GM23248 (cell line): Measurements from ENCODE around the gene PRIM1.

Source experiments
- EZH2 ChIP-seq: fragments of 200-600 bp; sonication (generic); IDR thresholded peaks from 2 replicates; pipeline ENCODE4 v1.6.1; 2018; ENCODE audit warnings: antibody characterized with exemption, mild to moderate bottlenecking; ENCODE audit not compliant: insufficient read depth, poor library complexity, severe bottlenecking
- EZH2phosphoT487 ChIP-seq: fragments of 200-600 bp; sonication (generic); IDR thresholded peaks from 2 replicates; pipeline ENCODE4 v1.6.1; 2018; ENCODE audit warnings: antibody characterized with exemption, moderate library complexity, mild to moderate bottlenecking, low read depth; ENCODE audit not compliant: insufficient read depth

- TF ChIP-seq EZH2phosphoT487 (no peak), EZH2 (no peak)
These were observed 33.8 kb upstream of the PRIM1 start for GRCh38 chr12:56785874-56786273.
